Hindlimb muscle (tissue), 1 donor: Measurements from ENCODE around the gene ARMCX1. TPM values are rescaled to one million over a fixed set of nuclear protein-coding genes. Genes with fewer than 3 reads are reported as not detected.
"Not testable (repeated sequence)": the region's sequence is repeated elsewhere in the genome, so short reads cannot be mapped to it uniquely, and the experiment has no call there.

ENCODE experiments used
- DNase-seq: peaks from one replicate; pipeline ENCODE4 v3.0.0-alpha.2; 2013
- polyA plus RNA-seq: library from polyadenylated mRNA; unstranded; fragments of 120-200 nt; gene quantifications from one replicate; pipeline ENCODE4 v1.2.1, GENCODE V29; 2013; ENCODE audit not compliant: insufficient read length

The ARMCX1 gene
- polyA plus RNA-seq, result 87.1 TPM

GRCh38 chrX:101550362-101550750, at the start of gene ARMCX1:
Gene ARMCX1 (plus strand): TSS chrX:101550547. CDS start chrX:101552931, 2,384 bp downstream.
- peak; percentile 89 for DNase-seq

- not testable (repeated sequence) for DNase-seq
Observed at GRCh38 chrX:101502929-101503328, 47.4 kb upstream of the ARMCX1 start.

GRCh38 chrX:101507372-101507771, 43.0 kb upstream of the ARMCX1 start:
- no peak for DNase-seq

GRCh38 chrX:101507986-101508385, 42.4 kb upstream of the ARMCX1 start:
- no peak for DNase-seq

GRCh38 chrX:101530944-101531343, 19.4 kb upstream of the ARMCX1 start:
- DNase-seq, result no peak

- DNase-seq, result no peak
Observed at GRCh38 chrX:101539116-101539515, 11.2 kb upstream of the ARMCX1 start.

GRCh38 chrX:101550751-101551379, 518 bp downstream of the ARMCX1 start:
- peak; percentile 74 for DNase-seq

- no peak for DNase-seq
Observed at GRCh38 chrX:101551380-101551767, 1.0 kb downstream of the ARMCX1 start.

GRCh38 chrX:101552714-101553113, 2.4 kb downstream of the ARMCX1 start:
- DNase-seq, result no peak

GRCh38 chrX:101564651-101565050, 14.3 kb downstream of the ARMCX1 start:
- no peak for DNase-seq

GRCh38 chrX:101595739-101596419, 45.5 kb downstream of the ARMCX1 start:
- DNase-seq, result peak; percentile 49

- not testable (repeated sequence) for DNase-seq
Observed at GRCh38 chrX:101599592-101599991, 49.2 kb downstream of the ARMCX1 start.

GRCh38 chrX:101602077-101602476, 51.7 kb downstream of the ARMCX1 start:
- no peak for DNase-seq

Other genes starting within 250 kb of the ARMCX1 start
- gene TIMM8A, start 201.8 kb upstream of the ARMCX1 start, polyA plus RNA-seq, result 10.3 TPM
- gene BTK, start 164.4 kb upstream of the ARMCX1 start, polyA plus RNA-seq, result 3.8 TPM
- gene RPL36A, start 159.5 kb upstream of the ARMCX1 start, polyA plus RNA-seq, result 1,337 TPM
- 15.0 TPM for gene GLA, start 142.6 kb upstream of the ARMCX1 start, polyA plus RNA-seq
- gene HNRNPH2, start 142.3 kb upstream of the ARMCX1 start, polyA plus RNA-seq, result 60.1 TPM
- gene ARMCX4, start 65.1 kb upstream of the ARMCX1 start, polyA plus RNA-seq, result 49.6 TPM
- 105 TPM for gene ARMCX6, start 67.5 kb downstream of the ARMCX1 start, polyA plus RNA-seq
- 132 TPM for gene ARMCX3, start 72.6 kb downstream of the ARMCX1 start, polyA plus RNA-seq
- gene ARMCX2, start 109.3 kb downstream of the ARMCX1 start, polyA plus RNA-seq, result 131 TPM